Astrocyte (in vitro differentiated cells and primary cell): ENCODE results near the gene MROH9.

Source experiments
- EZH2 ChIP-seq: IDR thresholded peaks from 2 replicates; pipeline ENCODE4 v1.6.1; 2012; ENCODE audit warnings: mild to moderate bottlenecking, low read length, inconsistent platforms; ENCODE audit not compliant: insufficient read depth
- TF ChIP-seq, protein P1 (sequence below): IDR thresholded peaks from 2 replicates; pipeline ENCODE4 v1.5.1; 2011; ENCODE audit warnings: low read depth, mild to moderate bottlenecking, inconsistent platforms, low read length, moderate library complexity; ENCODE audit not compliant: insufficient read depth

DNA sequence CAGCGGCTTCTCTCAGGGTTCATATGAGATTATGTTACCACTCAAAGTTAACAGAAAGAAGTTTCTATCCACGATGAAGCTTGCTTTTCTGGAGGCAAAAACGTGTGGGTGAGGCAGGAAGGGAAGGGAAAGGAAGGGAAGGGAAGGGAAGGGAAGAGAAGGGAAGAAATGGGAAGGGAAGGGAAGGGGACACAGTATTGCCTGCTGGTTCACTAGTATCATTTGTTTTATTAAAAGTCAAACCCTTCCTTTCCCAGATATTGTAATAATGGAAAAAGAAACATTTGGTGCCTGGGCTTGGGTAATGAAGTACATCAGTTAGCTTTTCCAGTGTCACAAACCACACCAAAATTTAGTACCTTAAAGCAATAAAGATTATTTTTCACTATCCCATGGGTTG is 18.0 kb upstream of the MROH9 start:
- TF ChIP-seq, protein P1, sequence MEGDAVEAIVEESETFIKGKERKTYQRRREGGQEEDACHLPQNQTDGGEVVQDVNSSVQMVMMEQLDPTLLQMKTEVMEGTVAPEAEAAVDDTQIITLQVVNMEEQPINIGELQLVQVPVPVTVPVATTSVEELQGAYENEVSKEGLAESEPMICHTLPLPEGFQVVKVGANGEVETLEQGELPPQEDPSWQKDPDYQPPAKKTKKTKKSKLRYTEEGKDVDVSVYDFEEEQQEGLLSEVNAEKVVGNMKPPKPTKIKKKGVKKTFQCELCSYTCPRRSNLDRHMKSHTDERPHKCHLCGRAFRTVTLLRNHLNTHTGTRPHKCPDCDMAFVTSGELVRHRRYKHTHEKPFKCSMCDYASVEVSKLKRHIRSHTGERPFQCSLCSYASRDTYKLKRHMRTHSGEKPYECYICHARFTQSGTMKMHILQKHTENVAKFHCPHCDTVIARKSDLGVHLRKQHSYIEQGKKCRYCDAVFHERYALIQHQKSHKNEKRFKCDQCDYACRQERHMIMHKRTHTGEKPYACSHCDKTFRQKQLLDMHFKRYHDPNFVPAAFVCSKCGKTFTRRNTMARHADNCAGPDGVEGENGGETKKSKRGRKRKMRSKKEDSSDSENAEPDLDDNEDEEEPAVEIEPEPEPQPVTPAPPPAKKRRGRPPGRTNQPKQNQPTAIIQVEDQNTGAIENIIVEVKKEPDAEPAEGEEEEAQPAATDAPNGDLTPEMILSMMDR: no peak
- TF ChIP-seq EZH2: no peak
